GM12878 (cell line): ENCODE data around the gene PGAP3. TPM values are rescaled to one million over a fixed set of nuclear protein-coding genes. Genes with fewer than 3 reads are reported as not detected.

ENCODE experiments used
- ATAC-seq: fragments of 200-7000 bp; cut with Tn5 transposase; 3 replicates; pipeline ENCODE4 v1.9.1; 2020; ENCODE audit warnings: mild to moderate bottlenecking, moderate library complexity
- BruUV-seq: library from RNA; stranded (reverse); fragments of 400-500 nt; replicated peaks from 2 replicates; lab custom pipeline; 2021; lab: Mats Ljungman, UMichigan
- CTCF ChIA-PET: fragments of 300-600 bp; sonication (Branson Sonifier 250); formaldehyde crosslinking; extraction: SDS; loops from one replicate; lab custom pipeline; 2021; ENCODE audit warnings: inconsistent platforms; lab: Yijun Ruan, JAX
- POLR2A ChIA-PET: fragments of 350-600 bp; formaldehyde crosslinking; extraction: SDS; loops from one replicate; lab custom pipeline; 2021; ENCODE audit warnings: inconsistent platforms; lab: Charles Lee
- RAD21 ChIA-PET: fragments of 300-600 bp; sonication (Branson Sonifier 250); formaldehyde crosslinking; loops from one replicate; lab custom pipeline; 2023; ENCODE audit warnings: antibody characterized with exemption; ENCODE audit not compliant: unreplicated experiment; lab: Charles Lee
- SMC1A ChIA-PET: fragments of 300-600 bp; sonication (Branson Sonifier 250); formaldehyde crosslinking; loops from one replicate; lab custom pipeline; 2023; ENCODE audit not compliant: unreplicated experiment, uncharacterized antibody; lab: Charles Lee
- DNase-seq: peaks from one replicate; pipeline ENCODE4 v3.0.0-alpha.2; 2011; ENCODE audit warnings: low read depth, low spot score
- FAIRE-seq: peaks from 3 replicates; lab custom pipeline; 2011; peaks lifted over from hg19 to GRCh38; lab: Jason Lieb, UNC
- H2AFZ ChIP-seq: 2 replicates; pipeline ENCODE4 v1.6.0; 2011; ENCODE audit warnings: low read depth, low read length, control low read depth; ENCODE audit not compliant: control insufficient read depth
- H3K27ac ChIP-seq: 2 replicates; pipeline ENCODE4 v1.5.1; 2011; ENCODE audit warnings: control low read depth; ENCODE audit not compliant: control insufficient read depth, insufficient read depth
- H3K27me3 ChIP-seq, 2 experiments: replicated peaks in 1 of 2; 2 replicates each; pipeline versions ENCODE4 v1.6.0 to v1.6.1; 2011; ENCODE audit warnings: low read length in 1 of 2; ENCODE audit not compliant: control insufficient read depth in 2 of 2, insufficient read depth in 2 of 2
- H3K36me3 ChIP-seq, 2 experiments: 2 replicates each; pipeline ENCODE4 v1.5.1; 2011; ENCODE audit warnings: low read length in 1 of 2; ENCODE audit not compliant: control insufficient read depth in 2 of 2, insufficient read depth in 2 of 2
- H3K4me1 ChIP-seq: 2 replicates; pipeline ENCODE4 v1.6.1; 2011; ENCODE audit warnings: mild to moderate bottlenecking, low read length, moderate library complexity, mixed read lengths; ENCODE audit not compliant: control insufficient read depth, insufficient read depth
- H3K4me2 ChIP-seq: 2 replicates; pipeline ENCODE4 v1.6.0; 2011; ENCODE audit warnings: control low read depth; ENCODE audit not compliant: control insufficient read depth, insufficient read depth
- H3K4me3 ChIP-seq: fragments of 200-600 bp; sonication (generic); 2 replicates; pipeline ENCODE4 v1.5.1; 2016
- H3K79me2 ChIP-seq: 2 replicates; pipeline ENCODE4 v1.6.0; 2011; ENCODE audit warnings: low read length; ENCODE audit not compliant: control insufficient read depth, insufficient read depth
- H3K9ac ChIP-seq: 2 replicates; pipeline ENCODE4 v1.8.0; 2011; ENCODE audit warnings: low read length, control low read depth, mixed read lengths; ENCODE audit not compliant: control insufficient read depth, insufficient read depth
- H3K9me3 ChIP-seq: replicated peaks from 3 replicates; pipeline ENCODE4 v1.5.1; 2011; ENCODE audit warnings: mild to moderate bottlenecking, low read length; ENCODE audit not compliant: control insufficient read depth, insufficient read depth
- H4K20me1 ChIP-seq: 2 replicates; pipeline ENCODE4 v1.6.0; 2011; ENCODE audit not compliant: control insufficient read depth, insufficient read depth
- BHLHE40 ChIP-seq, 2 experiments: fragments of 450-650 bp in 1 of 2; IDR thresholded peaks; 2 replicates each; pipeline ENCODE4 v1.6.1; 2011 to 2017; ENCODE audit warnings: low read depth in 2 of 2, borderline replicate concordance in 1 of 2, improper control_type of control experiment in 1 of 2, low read length in 1 of 2, mild to moderate bottlenecking in 1 of 2
- CHD2 ChIP-seq: IDR thresholded peaks from 2 replicates; pipeline ENCODE4 v1.6.1; 2011; ENCODE audit warnings: low read depth, low read length, improper control_type of control experiment, borderline replicate concordance
- E4F1 ChIP-seq: fragments of 450-650 bp; IDR thresholded peaks from 2 replicates; pipeline ENCODE4 v1.6.1; 2018; ENCODE audit warnings: borderline replicate concordance, mild to moderate bottlenecking; ENCODE audit not compliant: partially characterized antibody
- FOS ChIP-seq: IDR thresholded peaks from 3 replicates; pipeline ENCODE4 v1.6.1; 2011; ENCODE audit warnings: borderline replicate concordance; ENCODE audit not compliant: insufficient read length; ENCODE audit errors: extremely low read depth
- MXI1 ChIP-seq: fragments of 150-350 bp; IDR thresholded peaks from 2 replicates; pipeline ENCODE4 v1.6.1; 2011; ENCODE audit warnings: low read depth, mild to moderate bottlenecking, inconsistent platforms, low read length, improper control_type of control experiment
- NKRF ChIP-seq: fragments of 450-650 bp; conservative IDR thresholded peaks from 2 replicates; pipeline ENCODE4 v1.6.1; 2017; ENCODE audit warnings: mild to moderate bottlenecking, moderate library complexity
- RBBP5 ChIP-seq: fragments of 200-600 bp; sonication (generic); conservative IDR thresholded peaks from 2 replicates; pipeline ENCODE4 v1.6.1; 2016
- TBL1XR1 ChIP-seq: IDR thresholded peaks from 2 replicates; pipeline ENCODE4 v1.6.1; 2012; ENCODE audit warnings: low read depth, low read length, improper control_type of control experiment
- WGBS: methylation state at CpG from one replicate; pipeline ENCODE4 v1.1.6; 2016; ENCODE audit warnings: low lambda C conversion rate; ENCODE audit not compliant: insufficient replicate concordance, insufficient coverage; ENCODE audit errors: missing lambda C conversion rate; 5-methylcytosine and 5-hydroxymethylcytosine counted together
- in situ Hi-C: fragments of 300-500 bp; cut with MboI; formaldehyde crosslinking; loops from 9 replicates; pipeline ENCODE4 v1.14.3; 2018; ENCODE audit warnings: mixed read lengths
- intact Hi-C: fragments of 100-400 bp; cut with micrococcal nuclease; formaldehyde crosslinking; loops from one replicate; pipeline ENCODE4 v1.14.2; 2022; ENCODE audit not compliant: unreplicated experiment
- polyA plus RNA-seq, 11 experiments: library from polyadenylated mRNA; depleted of rRNA in 4 of 11; unstranded in 6 of 11; stranded (reverse) in 5 of 11; fragments of >200 nt; fragmentation: Nextera tagmentation in 4 of 11; fragmentation: Illumina TruSeq in 1 of 11; extraction: Ambion mirVana in 4 of 11; extraction: Trizol in 1 of 11; gene quantifications; 1 replicate in 1 of 11; 2 replicates in 10 of 11; pipeline versions ENCODE4 v1.2.1 to v1.2.3, GENCODE V29; 2011 to 2016; ENCODE audit warnings: inconsistent platforms in 2 of 11, missing spikeins in 2 of 11, low read depth in 1 of 11
- total RNA-seq, 4 experiments: library from RNA; depleted of rRNA in 3 of 4; stranded (reverse); fragments of >200 nt in 3 of 4; fragmentation: Illumina TruSeq in 1 of 4; extraction: Trizol in 1 of 4; gene quantifications; 2 replicates each; pipeline versions ENCODE4 v1.2.1 to v1.2.3, GENCODE V29; 2013 to 2021

PGAP3 gene
- total and polyA plus RNA-seq, 10 of the 15 experiments (the other 5 are each of a cell fraction or from before 2014, with no cell fraction given): 0.21 to 10.0 (median 5.3) TPM

GRCh38 chr17:39709998-39710964 lies 22.4 kb upstream of the PGAP3 start:
- no peak for ATAC-seq

More at GRCh38 chr17:39709998-39710964, 22.4 kb upstream of the PGAP3 start:
- TF ChIP-seq NKRF: no peak
- no peak for TF ChIP-seq MXI1
- no peak for TF ChIP-seq CHD2
- TF ChIP-seq BHLHE40 (IDR thresholded peaks at IDR 0.05; ENCODE audit: borderline replicate concordance in 1 of 2, low read depth in 2 of 2, low read length in 1 of 2): 0 out of 4 replicates have a peak, but pooled peaks of 1 of the 2 experiments have one; percentile 18
- no peak for TF ChIP-seq FOS
- TF ChIP-seq RBBP5: no peak
- TF ChIP-seq E4F1: no peak
- TF ChIP-seq TBL1XR1: no peak
- no peaks in the 10 kb centered on the region for H4K20me1 ChIP-seq
- SMC1A ChIA-PET: interaction anchor here (1.1 kb wide), 1 partner anchor 26 kb away, joined by 3 read pairs; no protein-coding TSS in a partner anchor
- FAIRE-seq: no peak
- H3K27me3 ChIP-seq: peaks cover 0 to 1% of the 10 kb centered on the region in 2 experiments; a peak in 1 of 4 replicates
- H2AFZ ChIP-seq: no peak overlapping the region
- in situ Hi-C loops (no loop called here), intact Hi-C loops (no loop called here)
- RAD21 ChIA-PET: no interaction called here
- no peak overlapping the region for H3K4me3 ChIP-seq
- no peak overlapping the region for H3K27ac ChIP-seq
- no peaks in the 10 kb centered on the region for H3K9me3 ChIP-seq
- no peak for DNase-seq
- H3K79me2 ChIP-seq: no peaks in the 10 kb centered on the region
- CTCF ChIA-PET: interaction anchor here (0.6 to 1.2 kb wide), 4 partner anchors 38 to 726 kb away, joined by 3 to 4 read pairs (median 3); no protein-coding TSS in a partner anchor
- WGBS: 72% methylated on average over 20 of the region's 20 CpGs
- H3K4me1 ChIP-seq: no peaks in the 10 kb centered on the region
- BruUV-seq: no TSS peak
- H3K4me2 ChIP-seq: no peak overlapping the region
- no peak overlapping the region for H3K9ac ChIP-seq
- POLR2A ChIA-PET: interaction anchor here (0.7 kb wide), 1 partner anchor 225 kb away, joined by 3 read pairs; no protein-coding TSS in a partner anchor
- H3K36me3 ChIP-seq: no peaks in the 10 kb centered on the region
